ENCODE results near the gene ACTL8. TPM values are rescaled to one million over a fixed set of nuclear protein-coding genes. Genes with fewer than 3 reads are reported as not detected.

ACTL8 gene
- total RNA-seq, 1 donor from 2014 or later, result not detected

- peaks cover 82% of the 10 kb centered on the region for H3K27me3 Mint-ChIP-seq (ENCODE audit: low read depth)
- no peak overlapping the region for H3K27ac Mint-ChIP-seq
- no peaks in the 10 kb centered on the region for H3K36me3 Mint-ChIP-seq
- no peak for TF ChIP-seq CTCF (IDR thresholded peaks at IDR 0.05; ENCODE audit: unreplicated experiment)
- no peak overlapping the region for H3K4me3 Mint-ChIP-seq
- H3K9me3 Mint-ChIP-seq, result no peaks in the 10 kb centered on the region
- no peak for DNase-seq (ENCODE audit: low spot score in 2 of 2, unreplicated experiment in 2 of 2)
- no peaks in the 10 kb centered on the region for H3K4me1 Mint-ChIP-seq
Observed at GRCh38 chr1:17798011-17798410, 42.9 kb downstream of the ACTL8 start.

GRCh38 chr1:17798799-17799382, 43.8 kb downstream of the ACTL8 start:
- Mint-ChIP-seq H3K4me3 (no peak overlapping the region), H3K27ac (no peak overlapping the region), H3K9me3 (no peaks in the 10 kb centered on the region), H3K27me3 (ENCODE audit: low read depth) (peaks cover 77% of the 10 kb centered on the region), H3K4me1 (no peaks in the 10 kb centered on the region), H3K36me3 (no peaks in the 10 kb centered on the region)
- TF ChIP-seq CTCF (IDR thresholded peaks at IDR 0.05; ENCODE audit: unreplicated experiment), result no peak
- no peak for DNase-seq (ENCODE audit: low spot score in 2 of 2, unreplicated experiment in 2 of 2)

- no peak for TF ChIP-seq CTCF (IDR thresholded peaks at IDR 0.05; ENCODE audit: unreplicated experiment)
- no peak overlapping the region for H3K27ac Mint-ChIP-seq
- H3K4me3 Mint-ChIP-seq, result no peak overlapping the region
Observed at GRCh38 chr1:17799642-17800041, 44.5 kb downstream of the ACTL8 start.

DNA sequence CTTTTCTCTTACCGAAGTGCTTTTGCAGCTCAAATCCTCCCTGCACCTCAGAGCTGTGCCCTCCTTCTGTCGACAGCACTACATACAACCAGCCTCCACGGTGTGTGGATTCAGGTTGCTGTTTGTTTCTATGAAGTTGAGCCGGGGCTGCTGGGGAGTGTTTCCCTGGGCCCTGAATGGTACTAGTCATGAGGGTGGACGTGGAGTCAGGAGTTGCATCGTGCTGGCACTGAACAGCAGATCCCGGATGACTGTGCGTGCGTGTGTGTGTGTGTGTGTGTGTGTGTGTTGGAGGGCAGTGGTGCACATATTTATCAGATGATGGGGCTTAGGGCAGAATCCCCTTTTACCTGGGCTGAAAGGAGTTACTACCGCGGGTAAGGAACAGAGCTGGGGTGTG, 47.0 kb downstream of the ACTL8 start:
- Mint-ChIP-seq H3K4me3 (no peak overlapping the region), H3K9me3 (no peaks in the 10 kb centered on the region), H3K27ac (no peak overlapping the region), H3K27me3 (ENCODE audit: low read depth) (peaks cover 63% of the 10 kb centered on the region), H3K36me3 (no peaks in the 10 kb centered on the region), H3K4me1 (no peaks in the 10 kb centered on the region)
- no peak for DNase-seq (ENCODE audit: low spot score in 2 of 2, unreplicated experiment in 2 of 2)
- no peak for TF ChIP-seq CTCF (IDR thresholded peaks at IDR 0.05; ENCODE audit: unreplicated experiment)

More at GRCh38 chr1:17799642-17800041, 44.5 kb downstream of the ACTL8 start:
- Mint-ChIP-seq H3K9me3 (no peaks in the 10 kb centered on the region), H3K4me1 (no peaks in the 10 kb centered on the region), H3K36me3 (no peaks in the 10 kb centered on the region), H3K27me3 (ENCODE audit: low read depth) (peaks cover 69% of the 10 kb centered on the region)
- DNase-seq (ENCODE audit: low spot score in 2 of 2, unreplicated experiment in 2 of 2), result no peak

GRCh38 chr1:17802945-17803344, 47.8 kb downstream of the ACTL8 start:
- Mint-ChIP-seq H3K4me3 (no peak overlapping the region), H3K27me3 (ENCODE audit: low read depth) (peaks cover 61% of the 10 kb centered on the region), H3K4me1 (no peaks in the 10 kb centered on the region), H3K9me3 (no peaks in the 10 kb centered on the region), H3K27ac (no peak overlapping the region), H3K36me3 (no peaks in the 10 kb centered on the region)
- no peak for DNase-seq (ENCODE audit: low spot score in 2 of 2, unreplicated experiment in 2 of 2)
- TF ChIP-seq CTCF (IDR thresholded peaks at IDR 0.05; ENCODE audit: unreplicated experiment), result no peak

All from mesothelial cell of epicardium (in vitro differentiated cells).